HEK293 (cell line): ENCODE measurements around the gene PTPRK.

Experiments
- CTCF ChIA-PET: fragments of 350-600 bp; formaldehyde crosslinking; extraction: SDS; loops from one replicate; lab custom pipeline; 2021; ENCODE audit warnings: antibody characterized with exemption; lab: Yijun Ruan, JAX
- POLR2A ChIA-PET: fragments of 300-600 bp; formaldehyde crosslinking; extraction: SDS; loops from one replicate; lab custom pipeline; 2020; ENCODE audit warnings: antibody characterized with exemption, inconsistent platforms; lab: Yijun Ruan, JAX
- H3K27ac ChIP-seq: fragments of 200-500 bp; sonication (Bioruptor generic); 2 replicates; pipeline ENCODE4 v1.5.1; 2014; ENCODE audit warnings: low read depth, low read length, control low read depth, inconsistent platforms; ENCODE audit errors: extremely low read depth
- H3K36me3 ChIP-seq, 2 experiments: fragments of 200-500 bp in 1 of 2; sonication (Bioruptor generic) in 1 of 2; 1 replicate in 1 of 2; 2 replicates in 1 of 2; pipeline ENCODE4 v1.5.1; 2014 to 2017; ENCODE audit warnings: inconsistent platforms in 2 of 2, low read length in 2 of 2; ENCODE audit not compliant: control insufficient read depth in 2 of 2, insufficient read depth in 1 of 2
- H3K4me1 ChIP-seq: fragments of 200-500 bp; sonication (Bioruptor generic); 2 replicates; pipeline ENCODE4 v1.5.1; 2014; ENCODE audit warnings: mild to moderate bottlenecking, low read length, inconsistent platforms; ENCODE audit not compliant: control insufficient read depth, insufficient read depth
- H3K4me3 ChIP-seq: 2 replicates; pipeline ENCODE4 v1.5.1; 2011; ENCODE audit warnings: low read depth, mild to moderate bottlenecking, control low read depth, low read length, moderate library complexity
- H3K9me3 ChIP-seq: fragments of 200-500 bp; sonication (Bioruptor generic); 2 replicates; pipeline ENCODE4 v1.5.1; 2014; ENCODE audit warnings: low read depth, low read length, inconsistent platforms; ENCODE audit not compliant: control insufficient read depth, insufficient read depth
- GFI1B ChIP-seq: fragments of 450-650 bp; formaldehyde crosslinking; IDR thresholded peaks from 2 replicates; pipeline ENCODE4 v1.5.1; 2016; ENCODE audit warnings: missing biosample characterization, missing genetic modification characterization
- GLI2 ChIP-seq: fragments of 450-650 bp; formaldehyde crosslinking; IDR thresholded peaks from 2 replicates; pipeline ENCODE4; 2017; ENCODE audit warnings: missing biosample characterization, missing genetic modification characterization, low read depth, borderline replicate concordance
- MEIS1 ChIP-seq: sonication (generic); formaldehyde crosslinking; IDR thresholded peaks from 2 replicates; pipeline ENCODE4 v1.8.1; 2022; ENCODE audit warnings: missing genetic modification reagents, mild to moderate bottlenecking, borderline replicate concordance
- SALL2 ChIP-seq: fragments of 450-650 bp; formaldehyde crosslinking; IDR thresholded peaks from 2 replicates; pipeline ENCODE4 v1.5.0; 2017; ENCODE audit warnings: missing biosample characterization, mild to moderate bottlenecking, missing genetic modification characterization, borderline replicate concordance
- ZFHX2 ChIP-seq: fragments of 450-650 bp; formaldehyde crosslinking; conservative IDR thresholded peaks from 2 replicates; pipeline ENCODE4 v1.5.1; 2016; ENCODE audit warnings: missing biosample characterization, missing genetic modification characterization
- ZNF133 ChIP-seq: fragments of 450-650 bp; formaldehyde crosslinking; IDR thresholded peaks from 2 replicates; pipeline ENCODE4 v1.5.1; 2016; ENCODE audit warnings: missing biosample characterization, missing genetic modification characterization
- ZNF155 ChIP-seq: fragments of 450-650 bp; formaldehyde crosslinking; IDR thresholded peaks from 2 replicates; pipeline ENCODE4 v1.5.1; 2016; ENCODE audit warnings: missing biosample characterization, missing genetic modification characterization
- ZNF16 ChIP-seq: fragments of 450-650 bp; formaldehyde crosslinking; IDR thresholded peaks from 2 replicates; pipeline ENCODE4 v1.5.1; 2016; ENCODE audit warnings: low read depth, missing biosample characterization, missing genetic modification characterization
- ZNF175 ChIP-seq: fragments of 450-650 bp; formaldehyde crosslinking; IDR thresholded peaks from 2 replicates; pipeline ENCODE4 v1.5.1; 2016; ENCODE audit warnings: missing biosample characterization, missing genetic modification characterization
- ZNF221 ChIP-seq: fragments of 450-650 bp; formaldehyde crosslinking; IDR thresholded peaks from 2 replicates; pipeline ENCODE4 v1.5.1; 2017; ENCODE audit warnings: missing biosample characterization, missing genetic modification characterization, borderline replicate concordance
- ZNF354C ChIP-seq: fragments of 450-650 bp; formaldehyde crosslinking; IDR thresholded peaks from 2 replicates; pipeline ENCODE4 v1.5.1; 2016; ENCODE audit warnings: missing biosample characterization, missing genetic modification characterization, low read depth, borderline replicate concordance
- ZNF514 ChIP-seq: fragments of 450-650 bp; formaldehyde crosslinking; IDR thresholded peaks from 2 replicates; pipeline ENCODE4 v1.5.1; 2016; ENCODE audit warnings: missing biosample characterization, missing genetic modification characterization
- ZNF521 ChIP-seq: fragments of 450-650 bp; formaldehyde crosslinking; IDR thresholded peaks from 2 replicates; pipeline ENCODE4 v1.5.1; 2017; ENCODE audit warnings: missing biosample characterization, mild to moderate bottlenecking, missing genetic modification characterization
- ZNF555 ChIP-seq: fragments of 450-650 bp; formaldehyde crosslinking; conservative IDR thresholded peaks from 2 replicates; pipeline ENCODE4 v1.5.1; 2017; ENCODE audit warnings: missing biosample characterization, mild to moderate bottlenecking, missing genetic modification characterization, inconsistent platforms
- ZNF585B ChIP-seq: fragments of 450-650 bp; formaldehyde crosslinking; IDR thresholded peaks from 2 replicates; pipeline ENCODE4 v1.5.1; 2016; ENCODE audit warnings: missing biosample characterization, missing genetic modification characterization
- ZNF624 ChIP-seq: fragments of 450-650 bp; formaldehyde crosslinking; IDR thresholded peaks from 2 replicates; pipeline ENCODE4 v1.5.1; 2017; ENCODE audit warnings: missing biosample characterization, missing genetic modification characterization
- ZNF654 ChIP-seq: fragments of 450-650 bp; formaldehyde crosslinking; IDR thresholded peaks from 2 replicates; pipeline ENCODE4 v1.5.1; 2016; ENCODE audit warnings: low read depth, missing biosample characterization, missing genetic modification characterization
- ZNF660 ChIP-seq: fragments of 450-650 bp; IDR thresholded peaks from 2 replicates; pipeline ENCODE4 v1.5.1; 2018; ENCODE audit warnings: missing biosample characterization, mild to moderate bottlenecking, missing genetic modification characterization
- ZNF701 ChIP-seq: fragments of 450-650 bp; formaldehyde crosslinking; IDR thresholded peaks from 2 replicates; pipeline ENCODE4 v1.5.1; 2016; ENCODE audit warnings: missing biosample characterization, missing genetic modification characterization
- ZNF777 ChIP-seq: fragments of 450-650 bp; formaldehyde crosslinking; IDR thresholded peaks from 2 replicates; pipeline ENCODE4 v1.5.1; 2017; ENCODE audit warnings: missing biosample characterization, missing genetic modification characterization, borderline replicate concordance
- TF ChIP-seq, protein P1 (sequence below): fragments of 450-650 bp; IDR thresholded peaks from 2 replicates; pipeline ENCODE4 v1.5.1; 2018; ENCODE audit warnings: missing biosample characterization, mild to moderate bottlenecking, missing genetic modification characterization
- TF ChIP-seq, protein P2 (sequence below): fragments of 450-650 bp; formaldehyde crosslinking; IDR thresholded peaks from 2 replicates; pipeline ENCODE4 v1.5.1; 2016; ENCODE audit warnings: missing biosample characterization, missing genetic modification characterization
- TF ChIP-seq, protein P3 (sequence below): fragments of 450-650 bp; formaldehyde crosslinking; optimal IDR thresholded peaks from 2 replicates; pipeline ENCODE3; 2016; ENCODE audit warnings: missing biosample characterization, mild to moderate bottlenecking, missing genetic modification characterization

The PTPRK gene

DNA sequence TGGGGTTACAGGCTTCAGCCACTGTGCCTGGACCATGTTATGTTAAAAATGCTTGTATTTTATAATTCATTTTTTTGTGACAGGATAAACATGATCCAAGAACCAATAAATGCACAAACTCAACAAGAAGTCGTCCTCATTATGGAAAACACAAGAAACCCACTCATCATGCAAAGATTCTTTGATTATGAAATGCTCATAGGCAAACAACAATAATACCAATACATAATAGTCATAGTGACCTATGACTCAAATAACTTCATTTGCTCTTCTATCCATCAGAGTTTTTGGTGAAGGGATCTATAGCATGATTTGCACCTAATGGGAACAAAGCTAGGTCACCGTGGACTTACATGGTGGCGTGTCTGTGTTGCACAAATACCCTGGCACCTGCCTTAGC, 402.5 kb downstream of the PTPRK start (continued):
- no peak for TF ChIP-seq ZNF521 (tag by site-specific recombination)
- no peak for TF ChIP-seq ZNF514 (tag by site-specific recombination)
- no peak for TF ChIP-seq ZNF175 (tag by site-specific recombination)
- no peak for TF ChIP-seq GFI1B (tag by site-specific recombination)
- no peak for TF ChIP-seq ZNF660 (tag by site-specific recombination)
- no peak for TF ChIP-seq ZNF133 (tag by site-specific recombination)
- no peak for TF ChIP-seq ZNF155
- TF ChIP-seq ZNF654, result no peak
- TF ChIP-seq, protein P1, sequence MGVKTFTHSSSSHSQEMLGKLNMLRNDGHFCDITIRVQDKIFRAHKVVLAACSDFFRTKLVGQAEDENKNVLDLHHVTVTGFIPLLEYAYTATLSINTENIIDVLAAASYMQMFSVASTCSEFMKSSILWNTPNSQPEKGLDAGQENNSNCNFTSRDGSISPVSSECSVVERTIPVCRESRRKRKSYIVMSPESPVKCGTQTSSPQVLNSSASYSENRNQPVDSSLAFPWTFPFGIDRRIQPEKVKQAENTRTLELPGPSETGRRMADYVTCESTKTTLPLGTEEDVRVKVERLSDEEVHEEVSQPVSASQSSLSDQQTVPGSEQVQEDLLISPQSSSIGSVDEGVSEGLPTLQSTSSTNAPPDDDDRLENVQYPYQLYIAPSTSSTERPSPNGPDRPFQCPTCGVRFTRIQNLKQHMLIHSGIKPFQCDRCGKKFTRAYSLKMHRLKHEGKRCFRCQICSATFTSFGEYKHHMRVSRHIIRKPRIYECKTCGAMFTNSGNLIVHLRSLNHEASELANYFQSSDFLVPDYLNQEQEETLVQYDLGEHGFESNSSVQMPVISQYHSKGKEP (tag by site-specific recombination), result no peak
- TF ChIP-seq, protein P2, sequence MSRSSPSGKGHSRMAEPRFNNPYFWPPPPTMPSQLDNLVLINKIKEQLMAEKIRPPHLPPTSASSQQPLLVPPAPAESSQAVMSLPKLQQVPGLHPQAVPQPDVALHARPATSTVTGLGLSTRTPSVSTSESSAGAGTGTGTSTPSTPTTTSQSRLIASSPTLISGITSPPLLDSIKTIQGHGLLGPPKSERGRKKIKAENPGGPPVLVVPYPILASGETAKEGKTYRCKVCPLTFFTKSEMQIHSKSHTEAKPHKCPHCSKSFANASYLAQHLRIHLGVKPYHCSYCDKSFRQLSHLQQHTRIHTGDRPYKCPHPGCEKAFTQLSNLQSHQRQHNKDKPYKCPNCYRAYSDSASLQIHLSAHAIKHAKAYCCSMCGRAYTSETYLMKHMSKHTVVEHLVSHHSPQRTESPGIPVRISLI (tag by site-specific recombination), result no peak

DNA sequence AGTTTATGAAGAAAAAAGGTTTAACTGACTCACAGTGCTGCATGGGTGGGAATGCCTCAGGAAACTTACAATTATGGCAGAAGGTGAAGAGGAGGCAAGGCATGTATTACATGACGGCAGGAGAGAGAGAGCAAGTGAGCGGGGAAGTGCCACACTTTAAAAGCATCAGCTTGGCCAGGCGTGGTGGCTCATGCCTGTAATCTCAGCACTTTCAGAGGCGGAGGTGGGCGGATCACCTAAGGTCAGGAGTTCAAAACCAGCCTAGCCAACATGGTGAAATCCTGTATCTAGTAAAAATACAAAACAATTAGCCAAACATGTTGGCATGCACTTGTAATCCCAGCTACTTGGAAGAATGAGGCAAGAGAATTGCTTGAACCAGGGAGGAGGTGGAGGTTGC, 406.2 kb downstream of the PTPRK start:
- Histone ChIP-seq H3K36me3 (no peaks in the 10 kb centered on the region; a peak in 1 of 3 replicates), H3K4me3 (no peak overlapping the region), H3K4me1 (0 out of 2 replicates have a peak, but pooled peaks cover 3% of the 10 kb centered on the region), H3K9me3 (no peaks in the 10 kb centered on the region), H3K27ac (no peak overlapping the region)
- POLR2A ChIA-PET, result no interaction called here
- TF ChIP-seq ZNF221 (tag by site-specific recombination) (no peak), ZFHX2 (tag by site-specific recombination) (peak; percentile 26; the same call in 1 of the 2 replicates)
- CTCF ChIA-PET, result no interaction called here

DNA sequence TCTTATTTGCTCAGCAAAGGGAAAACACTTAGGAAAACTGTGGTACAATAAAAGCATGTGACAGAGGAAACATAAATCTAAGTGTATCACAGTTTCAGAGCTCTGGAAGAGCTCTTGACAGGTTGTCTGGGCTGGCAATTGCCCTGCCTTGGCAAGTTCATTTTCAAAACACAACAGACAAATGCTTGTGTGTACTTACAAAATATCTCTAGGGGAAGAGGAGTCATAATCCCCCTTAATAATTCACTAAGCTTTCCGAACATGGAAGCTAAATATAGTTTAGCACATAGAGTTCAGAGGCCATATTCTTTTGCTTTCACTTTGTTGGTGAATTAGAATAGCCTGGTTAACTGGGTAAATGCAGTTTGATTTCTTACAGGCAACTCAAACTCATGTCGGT, 407.9 kb downstream of the PTPRK start:
- H3K4me3 ChIP-seq, result no peak overlapping the region
- no peak overlapping the region for H3K27ac ChIP-seq
- TF ChIP-seq ZNF624 (tag by site-specific recombination) (no peak), ZNF354C (tag by site-specific recombination) (no peak), ZNF777 (tag by site-specific recombination) (no peak), ZNF585B (tag by site-specific recombination) (no peak), ZNF221 (tag by site-specific recombination) (no peak), SALL2 (tag by site-specific recombination) (no peak), MEIS1 (CRISPR knock-in tag) (no peak), ZNF555 (tag by site-specific recombination) (no peak), GLI2 (no peak), ZNF701 (tag by site-specific recombination) (no peak), ZNF16 (tag by site-specific recombination) (no peak)
- TF ChIP-seq, protein P3, sequence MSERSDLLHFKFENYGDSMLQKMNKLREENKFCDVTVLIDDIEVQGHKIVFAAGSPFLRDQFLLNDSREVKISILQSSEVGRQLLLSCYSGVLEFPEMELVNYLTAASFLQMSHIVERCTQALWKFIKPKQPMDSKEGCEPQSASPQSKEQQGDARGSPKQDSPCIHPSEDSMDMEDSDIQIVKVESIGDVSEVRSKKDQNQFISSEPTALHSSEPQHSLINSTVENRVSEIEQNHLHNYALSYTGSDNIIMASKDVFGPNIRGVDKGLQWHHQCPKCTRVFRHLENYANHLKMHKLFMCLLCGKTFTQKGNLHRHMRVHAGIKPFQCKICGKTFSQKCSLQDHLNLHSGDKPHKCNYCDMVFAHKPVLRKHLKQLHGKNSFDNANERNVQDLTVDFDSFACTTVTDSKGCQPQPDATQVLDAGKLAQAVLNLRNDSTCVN (tag by site-specific recombination), result no peak
- POLR2A ChIA-PET, result no interaction called here
- 0 out of 2 replicates have a peak, but pooled peaks cover 3% of the 10 kb centered on the region for H3K4me1 ChIP-seq
- no peaks in the 10 kb centered on the region for H3K9me3 ChIP-seq
- no peaks in the 10 kb centered on the region; a peak in 1 of 3 replicates for H3K36me3 ChIP-seq
- CTCF ChIA-PET, result no interaction called here
